Mucosa of stomach (tissue), 1 donor: Measurements from ENCODE around the gene KIAA0825.
"Not testable (repeated sequence)": the region's sequence is repeated elsewhere in the genome, so short reads cannot be mapped to it uniquely, and the experiment has no call there.

ENCODE experiments used
- H3K27me3 ChIP-seq: one replicate; pipeline ENCODE4 v1.7.0; 2013; ENCODE audit warnings: mild to moderate bottlenecking, low read length; ENCODE audit not compliant: control insufficient read depth, insufficient read depth
- H3K36me3 ChIP-seq: one replicate; pipeline ENCODE4 v1.7.0; 2013; ENCODE audit warnings: low read length; ENCODE audit not compliant: control insufficient read depth, insufficient read depth
- H3K4me1 ChIP-seq: one replicate; pipeline ENCODE4 v1.7.0; 2013; ENCODE audit warnings: mild to moderate bottlenecking, low read length; ENCODE audit not compliant: control insufficient read depth, insufficient read depth
- H3K4me3 ChIP-seq: one replicate; pipeline ENCODE4 v1.7.0; 2013; ENCODE audit warnings: low read length
- H3K9ac ChIP-seq: one replicate; pipeline ENCODE4 v1.7.0; 2013; ENCODE audit warnings: mild to moderate bottlenecking, low read length, moderate library complexity
- H3K9me3 ChIP-seq: one replicate; pipeline ENCODE4 v1.7.0; 2013; ENCODE audit warnings: mild to moderate bottlenecking, low read length, moderate library complexity; ENCODE audit not compliant: control insufficient read depth
- donor health status: Pancreatic carcinoma.

Gene KIAA0825

DNA sequence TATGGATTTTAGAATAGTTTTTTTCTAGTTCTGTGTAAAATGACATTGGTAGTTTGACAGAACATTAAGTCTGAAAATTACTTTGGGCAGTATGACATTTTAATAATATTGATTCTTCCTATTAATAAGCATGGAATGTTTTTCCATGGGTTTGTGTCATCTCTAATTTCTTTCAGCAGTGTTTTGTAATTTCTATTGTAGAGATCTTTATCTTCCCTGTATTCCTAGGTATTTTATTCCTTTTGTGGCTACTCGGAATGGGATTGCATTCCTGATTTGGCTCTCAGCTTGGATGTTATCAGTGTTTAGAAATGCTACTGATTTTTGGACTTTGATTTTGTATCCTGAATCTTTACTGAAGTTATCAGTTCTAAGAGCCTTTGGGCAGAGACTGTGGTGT, 420.4 kb downstream of the KIAA0825 start:
- Histone ChIP-seq H3K27me3 (no peaks in the 10 kb centered on the region), H3K9me3 (no peaks in the 10 kb centered on the region), H3K4me3 (no peak overlapping the region), H3K4me1 (no peaks in the 10 kb centered on the region), H3K9ac (no peak overlapping the region), H3K36me3 (no peaks in the 10 kb centered on the region)

DNA sequence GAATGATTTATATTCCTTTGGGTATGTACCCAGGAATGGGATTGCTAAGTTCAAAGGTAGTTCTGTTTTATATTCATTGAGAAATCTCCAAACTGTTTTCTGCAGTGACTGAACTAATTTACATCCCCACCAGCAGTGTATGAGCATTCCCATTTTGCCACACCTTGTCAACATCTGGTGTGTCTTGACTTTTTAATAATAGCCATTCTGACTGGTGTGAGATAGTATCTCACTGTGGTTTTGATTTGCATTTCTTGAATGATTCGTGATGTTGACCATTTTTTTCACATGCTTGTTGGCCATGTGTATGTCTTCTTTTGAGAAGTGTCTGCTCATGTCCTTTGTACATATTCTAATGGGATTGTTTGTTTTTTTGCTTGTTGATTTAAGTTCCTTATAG, 421.5 kb downstream of the KIAA0825 start:
- H3K27me3 ChIP-seq: no peaks in the 10 kb centered on the region
- H3K4me3 ChIP-seq: no peak overlapping the region
- H3K9me3 ChIP-seq: no peaks in the 10 kb centered on the region
- H3K9ac ChIP-seq: no peak overlapping the region
- no peaks in the 10 kb centered on the region for H3K4me1 ChIP-seq
- H3K36me3 ChIP-seq: no peaks in the 10 kb centered on the region

DNA sequence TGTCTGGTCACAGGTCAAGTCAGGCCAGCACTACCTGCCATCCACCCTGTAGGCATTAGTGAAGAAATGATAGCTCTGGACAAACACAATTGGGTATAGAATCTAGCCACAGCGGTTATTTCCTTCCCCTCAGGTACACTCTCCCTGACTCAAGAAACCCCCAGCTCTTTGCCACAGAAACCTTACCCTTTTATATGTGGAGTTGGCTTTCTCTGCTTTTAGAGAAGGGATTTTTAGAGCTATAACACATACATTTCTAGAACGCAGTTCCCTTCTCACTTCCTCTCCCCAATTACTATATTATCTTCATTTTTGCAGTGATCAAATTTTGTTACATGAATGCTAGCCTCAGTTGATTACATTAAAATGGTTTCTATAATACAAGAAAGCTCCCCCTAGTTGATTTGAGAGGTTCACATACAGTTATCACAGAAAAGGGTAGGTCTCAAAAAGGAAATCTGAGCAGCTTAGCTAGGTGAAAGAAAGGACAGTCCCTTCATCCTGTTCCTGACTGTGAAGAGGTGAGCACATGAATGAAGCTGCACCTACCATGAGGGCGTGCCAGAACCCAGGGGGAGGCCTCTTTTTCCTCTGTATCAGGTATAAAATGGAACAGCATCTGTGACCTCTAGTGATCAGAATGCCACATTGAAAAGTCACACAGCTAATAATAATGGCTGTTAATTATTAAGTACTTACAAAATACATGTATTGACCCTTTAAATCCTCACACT, 425.6 kb downstream of the KIAA0825 start:
- no peaks in the 10 kb centered on the region for H3K9me3 ChIP-seq
- H3K4me3 ChIP-seq: no peak overlapping the region
- H3K36me3 ChIP-seq: no peaks in the 10 kb centered on the region
- no peaks in the 10 kb centered on the region for H3K4me1 ChIP-seq
- no peak overlapping the region for H3K9ac ChIP-seq
- H3K27me3 ChIP-seq: no peaks in the 10 kb centered on the region

DNA sequence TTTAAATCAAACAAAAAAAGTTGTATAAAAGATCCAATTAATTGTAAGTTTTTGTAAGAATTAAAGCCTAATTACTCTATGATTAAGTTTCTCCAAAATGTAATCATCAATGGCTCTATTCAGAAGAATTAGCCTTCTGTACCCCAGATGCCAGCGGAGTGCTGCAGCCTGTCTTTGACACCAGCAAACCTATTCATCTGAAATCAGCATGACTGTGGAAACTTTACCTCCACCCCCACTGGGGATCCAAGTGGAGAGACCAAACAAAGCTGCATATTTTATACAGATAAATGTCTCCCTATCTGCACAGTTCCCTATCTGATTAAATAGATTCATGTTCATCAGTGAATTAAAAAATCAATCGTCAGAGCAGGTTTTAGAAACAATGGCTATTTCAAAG, 426.8 kb downstream of the KIAA0825 start:
- Histone ChIP-seq H3K4me1 (no peaks in the 10 kb centered on the region), H3K9ac (no peak overlapping the region), H3K4me3 (no peak overlapping the region), H3K27me3 (no peaks in the 10 kb centered on the region), H3K9me3 (no peaks in the 10 kb centered on the region), H3K36me3 (no peaks in the 10 kb centered on the region)

DNA sequence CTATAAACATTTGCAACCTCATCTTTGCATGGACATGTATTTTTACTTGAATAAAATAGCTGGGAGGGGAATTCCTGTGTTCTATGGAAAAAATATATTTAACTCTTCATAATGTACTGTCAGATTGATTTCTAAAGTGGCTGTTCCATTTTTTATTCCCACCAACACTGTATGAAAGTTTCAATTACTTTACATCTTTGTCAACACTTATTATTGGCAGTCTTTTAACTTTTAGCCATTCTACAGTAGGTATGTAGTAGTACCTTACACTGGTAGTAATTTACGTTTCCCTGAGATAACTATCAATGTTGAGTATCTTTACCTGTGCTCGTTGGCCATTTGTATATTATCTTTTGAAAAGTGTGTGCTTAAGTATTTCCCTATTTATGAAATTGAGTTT, 429.7 kb downstream of the KIAA0825 start:
- H3K4me1 ChIP-seq: no peaks in the 10 kb centered on the region
- no peaks in the 10 kb centered on the region for H3K36me3 ChIP-seq
- no peak overlapping the region for H3K4me3 ChIP-seq
- H3K9me3 ChIP-seq: no peaks in the 10 kb centered on the region
- no peaks in the 10 kb centered on the region for H3K27me3 ChIP-seq
- no peak overlapping the region for H3K9ac ChIP-seq

DNA sequence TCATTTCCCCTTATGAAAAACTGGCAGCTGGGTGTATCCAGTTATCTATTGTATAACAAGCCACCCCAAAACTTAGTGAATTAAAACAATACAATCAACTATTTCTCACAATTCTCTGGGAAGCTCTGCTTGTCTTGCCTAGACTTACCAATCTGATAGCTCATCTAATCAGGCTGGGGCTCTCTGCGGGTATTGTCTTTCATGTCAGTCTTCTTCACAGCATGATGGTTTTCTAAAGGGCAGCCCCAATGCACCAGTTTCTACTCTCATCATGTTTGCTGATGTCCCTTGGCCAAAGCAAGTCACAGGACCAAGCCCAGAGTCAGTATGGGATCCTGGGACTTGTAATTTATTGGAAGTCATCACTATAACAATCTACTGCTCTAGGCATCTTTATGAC, 433.5 kb downstream of the KIAA0825 start:
- H3K4me3 ChIP-seq: no peak overlapping the region
- no peaks in the 10 kb centered on the region for H3K9me3 ChIP-seq
- no peaks in the 10 kb centered on the region for H3K4me1 ChIP-seq
- no peaks in the 10 kb centered on the region for H3K36me3 ChIP-seq
- H3K27me3 ChIP-seq: no peaks in the 10 kb centered on the region
- no peak overlapping the region for H3K9ac ChIP-seq

DNA sequence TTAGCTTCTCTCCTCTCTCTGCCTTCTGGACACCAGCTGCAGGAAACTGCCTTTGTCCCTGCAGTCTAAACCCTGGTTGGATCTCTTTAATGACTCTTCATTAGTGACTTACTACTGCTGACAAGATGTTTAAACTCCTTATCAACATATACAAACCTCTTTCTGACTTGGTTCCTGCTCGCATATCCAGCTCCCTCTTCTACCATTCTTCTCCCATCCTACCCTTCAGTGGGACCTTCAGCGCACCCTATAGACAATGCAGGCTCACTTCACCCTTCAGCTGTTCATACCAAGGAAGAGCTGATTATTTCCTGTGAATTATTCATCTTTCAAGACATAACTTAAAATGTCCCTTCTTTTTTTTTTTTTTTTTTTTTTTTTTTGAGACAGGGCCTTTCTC, 436.5 kb downstream of the KIAA0825 start:
- Histone ChIP-seq H3K4me3 (no peak overlapping the region), H3K36me3 (no peaks in the 10 kb centered on the region), H3K9me3 (no peaks in the 10 kb centered on the region), H3K4me1 (no peaks in the 10 kb centered on the region), H3K27me3 (no peaks in the 10 kb centered on the region), H3K9ac (no peak overlapping the region)

DNA sequence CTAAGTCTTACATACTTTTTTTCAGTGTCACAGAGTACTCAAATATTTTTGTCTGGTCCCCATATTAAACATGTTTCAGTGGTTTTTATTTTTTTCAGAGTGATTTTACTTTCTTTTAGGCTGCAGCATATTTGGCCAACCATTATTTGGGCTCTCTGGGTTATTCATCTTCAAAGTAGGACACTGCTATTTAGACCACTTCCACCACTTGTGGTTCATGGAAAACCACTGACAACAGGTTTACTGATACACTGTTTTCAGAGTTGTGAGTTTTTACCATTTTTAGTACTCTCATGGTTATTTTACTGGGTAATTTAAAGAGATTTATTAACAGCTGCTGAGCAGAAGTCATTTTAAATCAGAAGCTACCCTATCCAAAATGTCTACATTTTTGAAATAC, 437.6 kb downstream of the KIAA0825 start:
- Histone ChIP-seq H3K4me1 (no peaks in the 10 kb centered on the region), H3K4me3 (no peak overlapping the region), H3K36me3 (no peaks in the 10 kb centered on the region), H3K27me3 (no peaks in the 10 kb centered on the region), H3K9ac (no peak overlapping the region), H3K9me3 (no peaks in the 10 kb centered on the region)

DNA sequence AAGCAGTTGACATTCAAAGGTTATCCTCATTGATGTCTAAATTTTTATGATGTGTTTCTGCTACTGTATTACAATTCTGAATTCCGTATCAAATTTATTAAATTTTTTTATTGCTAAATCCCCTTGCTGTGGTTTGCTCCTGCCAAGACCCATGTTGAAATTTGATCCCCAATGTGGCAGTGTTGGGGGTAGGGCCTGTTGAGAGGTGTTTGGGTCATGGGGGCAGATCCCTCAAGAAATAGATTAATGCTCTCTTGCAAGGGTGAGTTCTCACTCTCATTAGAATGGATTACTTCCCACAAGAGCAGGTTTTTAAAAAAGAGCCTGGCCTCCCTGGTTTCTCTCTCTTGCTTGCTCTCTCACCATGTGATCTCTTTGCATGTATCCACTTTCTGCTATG, 442.5 kb downstream of the KIAA0825 start:
- H3K27me3 ChIP-seq: no peaks in the 10 kb centered on the region
- no peaks in the 10 kb centered on the region for H3K36me3 ChIP-seq
- no peaks in the 10 kb centered on the region for H3K4me1 ChIP-seq
- no peak overlapping the region for H3K4me3 ChIP-seq
- no peaks in the 10 kb centered on the region for H3K9me3 ChIP-seq
- no peak overlapping the region for H3K9ac ChIP-seq

DNA sequence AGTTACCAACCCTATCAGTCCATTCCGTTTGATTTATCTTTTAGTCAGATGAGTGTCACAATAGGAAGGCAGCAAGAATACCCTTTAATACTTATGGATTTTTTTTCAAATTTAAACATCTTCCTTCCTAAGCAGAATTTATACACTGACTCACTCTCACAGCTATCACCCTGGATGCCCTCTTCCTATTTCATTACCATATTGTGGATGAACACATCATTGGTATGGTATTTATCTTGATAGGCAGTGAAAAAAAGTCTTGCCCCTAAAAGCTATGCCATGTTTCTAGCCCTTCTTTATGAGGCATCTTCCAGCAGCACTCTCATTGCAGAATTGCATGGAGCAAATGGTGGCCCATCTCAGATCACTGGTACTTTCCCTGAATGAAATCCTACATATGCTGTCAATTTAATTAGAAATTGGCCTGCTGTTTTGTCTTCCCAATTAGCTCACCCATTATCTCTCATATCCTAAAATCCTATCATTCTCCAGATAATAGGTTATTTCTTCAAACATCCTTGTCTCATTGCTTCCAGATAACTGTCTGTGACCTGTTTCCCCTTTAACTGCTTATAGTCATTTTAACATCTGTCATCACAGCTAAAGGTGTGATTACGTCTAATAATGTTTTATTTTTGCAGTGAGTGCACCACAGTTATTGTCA, 443.5 kb downstream of the KIAA0825 start:
- Histone ChIP-seq H3K4me3 (no peak overlapping the region), H3K9me3 (no peaks in the 10 kb centered on the region), H3K36me3 (no peaks in the 10 kb centered on the region), H3K4me1 (no peaks in the 10 kb centered on the region), H3K27me3 (no peaks in the 10 kb centered on the region), H3K9ac (no peak overlapping the region)

DNA sequence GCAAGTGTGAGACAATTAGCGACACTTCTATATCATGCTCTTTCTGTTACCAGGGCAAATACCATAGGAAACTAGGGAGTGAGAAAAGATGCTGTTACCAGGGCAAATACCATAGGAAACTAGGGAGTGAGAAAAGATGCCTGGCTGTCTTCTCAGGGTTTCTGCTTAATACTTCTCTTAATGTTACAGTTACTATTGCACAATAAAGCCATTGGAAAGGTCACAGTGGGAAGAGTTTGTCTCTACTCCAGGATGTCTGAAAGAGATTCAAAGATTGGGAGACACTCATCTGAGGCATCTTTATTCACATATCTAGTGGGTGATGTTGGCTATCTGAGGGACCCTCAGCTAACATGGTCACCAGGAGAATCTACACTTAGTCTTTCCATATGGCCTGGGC, 445.3 kb downstream of the KIAA0825 start:
- no peaks in the 10 kb centered on the region for H3K27me3 ChIP-seq
- H3K4me3 ChIP-seq: no peak overlapping the region
- no peaks in the 10 kb centered on the region for H3K36me3 ChIP-seq
- no peaks in the 10 kb centered on the region for H3K9me3 ChIP-seq
- H3K4me1 ChIP-seq: no peaks in the 10 kb centered on the region
- no peak overlapping the region for H3K9ac ChIP-seq

DNA sequence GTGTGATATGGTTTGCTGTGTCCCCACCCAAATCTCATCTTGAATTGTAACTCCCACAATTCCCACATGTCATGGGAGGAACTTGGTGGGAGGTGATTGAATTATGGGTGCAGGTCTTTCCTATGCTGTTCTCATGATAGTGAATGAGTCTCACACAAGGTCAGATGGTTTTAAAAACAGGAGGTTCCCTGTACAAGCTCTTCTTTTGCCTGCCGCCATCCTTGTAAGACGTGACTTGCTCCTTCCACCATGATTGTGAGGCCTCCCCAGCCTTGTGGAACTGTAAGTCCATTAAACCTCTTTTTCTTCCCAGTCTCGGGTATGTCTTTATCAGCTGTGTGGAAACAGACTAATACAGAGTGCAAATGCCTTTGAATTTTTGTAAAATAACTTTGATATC, 447.3 kb downstream of the KIAA0825 start:
- H3K4me1 ChIP-seq, H3K36me3 ChIP-seq, H3K9ac ChIP-seq, H3K4me3 ChIP-seq, H3K27me3 ChIP-seq, H3K9me3 ChIP-seq: not testable (repeated sequence)
